Measurements from ENCODE around the gene B4GALT2.
A peak's percentile ranks its signal among the peaks of the same experiment; 100 is the strongest.

Gene B4GALT2

DNA sequence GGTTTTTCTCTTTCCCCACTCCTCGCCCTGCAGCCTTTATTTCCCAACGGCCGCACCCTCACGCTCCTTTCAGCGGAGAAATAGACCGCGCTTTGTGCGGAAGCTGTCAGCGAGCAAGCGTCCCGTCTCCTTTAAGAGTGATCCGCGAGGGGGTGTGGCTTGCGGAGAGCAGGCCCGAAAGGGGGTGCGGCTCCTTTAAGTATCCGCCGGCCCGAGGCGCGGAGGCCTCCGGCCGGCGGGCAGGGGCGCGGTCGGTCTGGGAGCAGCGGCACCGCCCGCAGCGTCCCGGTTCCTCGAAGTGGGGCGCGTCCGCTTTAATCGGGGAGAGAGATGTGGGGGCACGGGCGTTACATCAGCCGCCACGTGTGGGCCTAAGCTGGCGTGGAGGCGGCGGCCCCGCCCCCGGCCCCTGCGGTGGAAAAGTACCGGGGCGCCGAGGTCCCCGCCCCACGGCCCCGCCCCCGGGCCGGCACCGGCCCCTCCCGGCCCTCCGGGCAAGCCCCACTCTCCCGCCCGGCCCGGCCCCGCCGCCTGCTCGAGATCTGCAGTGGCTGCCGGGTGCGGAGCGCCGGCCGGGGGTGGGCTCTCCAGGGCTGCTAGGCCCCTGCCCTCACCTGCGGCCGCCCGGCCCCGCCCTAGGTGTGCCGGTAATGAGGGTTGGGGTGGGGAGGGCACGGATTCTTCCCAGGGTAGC lies 51.0 kb downstream of the B4GALT2 start:
- peak; percentile 79 to 82 for DNase-seq (ENCODE audit: low read depth in 2 of 2)

DNA sequence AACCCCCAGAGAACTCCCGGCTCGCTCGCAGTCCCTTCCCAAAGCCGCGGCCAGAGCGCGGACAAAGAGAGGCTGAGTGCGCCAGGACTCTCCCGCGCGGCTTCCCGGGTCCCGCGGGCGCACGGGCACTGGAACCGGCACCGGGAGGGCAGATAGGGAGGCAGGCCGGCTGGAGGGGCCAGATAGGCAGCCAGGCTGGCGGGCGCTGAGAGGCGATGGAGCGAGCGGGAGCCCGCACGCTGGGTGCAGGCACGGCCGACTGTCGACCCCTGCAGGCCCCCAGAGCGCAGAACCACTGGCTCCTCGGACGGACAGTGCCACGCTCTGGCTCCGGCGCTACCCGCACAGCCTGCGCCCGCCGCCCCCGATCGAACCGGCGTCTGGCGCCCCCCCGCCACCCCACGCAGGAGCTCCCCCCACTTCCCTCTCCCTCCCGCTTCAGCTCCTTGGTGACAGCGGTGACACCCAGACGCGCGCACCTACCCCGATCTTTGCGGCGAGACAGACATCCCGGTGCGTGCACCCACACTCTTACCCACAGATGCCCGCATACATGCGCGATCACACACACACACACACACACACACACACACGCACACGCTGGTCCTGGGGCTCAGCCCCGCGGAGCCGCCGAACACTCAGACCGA lies 51.7 kb downstream of the B4GALT2 start:
- DNase-seq (ENCODE audit: low read depth in 2 of 2), result peak; percentile 5 to 21

DNA sequence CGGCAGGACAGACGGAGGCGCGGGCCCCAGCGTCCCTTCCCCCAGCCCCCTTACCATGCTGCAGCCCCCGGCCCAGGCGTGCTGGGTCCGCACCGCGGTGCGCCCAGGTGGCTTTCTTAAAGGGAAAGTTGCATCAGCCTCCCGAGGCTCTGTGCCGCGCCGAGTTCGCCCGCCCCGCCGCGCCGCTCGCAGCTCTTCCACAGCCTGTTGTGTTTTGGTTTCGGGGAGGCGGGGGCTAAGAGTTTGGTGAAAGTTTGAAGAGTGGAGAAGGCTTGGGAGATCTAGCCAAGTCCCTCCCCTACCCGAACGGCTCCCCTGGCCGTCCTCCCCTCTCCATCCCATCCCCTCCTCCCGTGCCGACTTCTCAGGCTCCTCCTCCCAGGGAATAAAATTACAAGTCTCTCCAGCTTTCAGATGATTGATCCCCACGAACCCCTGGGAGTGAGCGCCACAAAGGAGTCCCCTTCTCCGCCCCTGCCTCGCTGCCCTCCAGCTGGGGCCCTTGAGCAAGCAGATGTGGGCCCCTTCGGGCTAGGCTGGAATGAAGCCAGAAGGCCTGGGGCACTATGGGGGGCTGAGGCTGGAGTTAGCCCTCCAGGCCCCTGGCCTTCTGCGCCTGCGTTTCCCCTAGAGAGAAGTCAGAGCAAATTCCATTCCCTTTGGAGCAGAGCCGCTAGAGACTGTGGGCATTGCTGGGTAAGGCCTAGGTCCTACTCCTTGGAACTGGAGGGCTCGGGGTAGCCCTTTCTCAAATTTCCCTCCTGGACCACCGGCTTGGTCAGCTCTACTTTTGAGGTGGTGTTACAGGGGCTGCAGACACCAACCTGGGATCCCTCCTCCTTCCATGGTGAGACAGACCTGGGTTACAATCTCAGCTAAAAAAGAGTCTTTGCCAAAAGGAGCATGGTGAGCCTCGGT lies 52.5 kb downstream of the B4GALT2 start, which contains the start of gene SLC6A9:
Gene SLC6A9, minus strand, starts transcription at position 211 of the 918 bp plus-strand sequence. CDS start 7,185 bp downstream, outside the sequence.
- DNase-seq (ENCODE audit: low read depth in 2 of 2), result peak; percentile 19 to 22

DNA sequence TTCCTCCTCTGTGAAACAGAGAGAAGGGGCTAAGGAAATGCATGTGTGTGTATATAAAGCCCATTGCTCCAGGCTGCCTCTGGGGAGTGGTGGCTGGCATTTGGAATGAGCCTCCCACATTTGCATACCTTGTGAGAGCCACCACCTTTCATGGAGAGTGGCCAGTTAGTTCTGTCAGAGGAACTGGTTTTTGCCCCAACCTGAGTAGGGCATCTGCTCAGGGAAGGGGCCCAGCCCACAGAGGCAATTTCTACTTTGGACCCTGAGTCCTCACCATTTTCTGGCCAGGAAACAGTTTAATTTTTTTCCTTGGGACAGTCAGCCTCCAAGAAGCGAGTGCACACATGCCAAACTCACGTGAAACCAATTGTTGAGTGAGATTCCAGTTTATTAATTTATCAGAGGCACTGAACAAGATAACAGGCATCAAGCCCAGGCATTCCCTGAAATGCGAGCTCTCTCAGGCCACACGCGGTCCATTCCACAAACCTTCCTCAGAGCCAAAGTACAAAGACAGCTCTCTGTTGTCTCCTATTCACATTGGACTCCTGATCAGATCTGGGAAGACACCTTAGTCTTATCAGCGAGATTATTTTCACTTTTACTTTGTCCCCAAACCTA lies 53.3 kb downstream of the B4GALT2 start:
- DNase-seq (ENCODE audit: low read depth in 2 of 2), result no peak

DNA sequence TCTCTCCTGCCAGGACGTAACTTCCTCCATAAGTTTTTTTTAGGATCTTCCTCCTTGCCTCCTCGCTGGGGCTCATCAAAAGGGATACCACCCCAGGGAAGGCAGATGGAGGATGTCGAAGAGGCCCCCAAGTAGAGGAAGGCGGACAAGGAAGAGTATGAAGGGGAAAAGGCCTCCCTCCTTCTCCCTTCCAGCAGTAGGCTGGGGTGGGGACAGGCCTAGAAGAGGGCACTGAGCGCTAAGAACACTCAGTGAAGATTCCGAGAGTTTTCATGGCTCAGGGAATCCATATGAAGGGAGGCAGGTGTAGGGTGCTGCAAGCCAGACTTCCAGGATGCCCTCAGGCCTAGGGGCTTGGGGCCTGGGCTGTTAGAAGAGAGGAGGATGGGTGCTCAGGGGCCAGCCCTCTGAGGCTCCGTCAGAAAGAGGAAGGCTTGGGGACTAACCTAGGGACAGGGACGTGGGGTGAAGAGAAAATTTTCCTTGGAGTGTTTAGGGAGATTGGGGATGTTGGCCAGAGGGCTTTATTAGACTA lies 54.1 kb downstream of the B4GALT2 start:
- DNase-seq (ENCODE audit: low read depth in 2 of 2), result no peak

DNA sequence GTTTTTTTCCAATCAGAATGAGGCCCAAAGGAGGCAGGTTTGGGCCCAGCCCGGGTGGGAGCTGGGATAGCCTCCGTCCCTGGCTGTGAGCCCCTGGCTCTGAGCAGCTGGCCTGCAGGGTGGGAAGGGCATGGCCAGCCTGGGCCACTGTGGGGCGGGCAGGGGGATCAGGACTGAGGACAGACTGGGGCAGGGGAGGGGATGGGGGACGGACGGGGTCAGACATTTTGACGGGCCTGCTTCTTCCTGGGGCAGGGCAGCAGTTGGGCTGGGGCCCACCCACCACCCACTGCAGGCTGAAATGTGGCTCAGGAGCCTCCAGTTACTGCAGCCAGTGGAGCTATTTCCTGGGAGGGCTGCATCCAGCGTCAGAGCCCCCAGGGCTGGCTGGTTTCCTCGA lies 54.7 kb downstream of the B4GALT2 start:
- no peak for DNase-seq (ENCODE audit: low read depth in 2 of 2)

DNA sequence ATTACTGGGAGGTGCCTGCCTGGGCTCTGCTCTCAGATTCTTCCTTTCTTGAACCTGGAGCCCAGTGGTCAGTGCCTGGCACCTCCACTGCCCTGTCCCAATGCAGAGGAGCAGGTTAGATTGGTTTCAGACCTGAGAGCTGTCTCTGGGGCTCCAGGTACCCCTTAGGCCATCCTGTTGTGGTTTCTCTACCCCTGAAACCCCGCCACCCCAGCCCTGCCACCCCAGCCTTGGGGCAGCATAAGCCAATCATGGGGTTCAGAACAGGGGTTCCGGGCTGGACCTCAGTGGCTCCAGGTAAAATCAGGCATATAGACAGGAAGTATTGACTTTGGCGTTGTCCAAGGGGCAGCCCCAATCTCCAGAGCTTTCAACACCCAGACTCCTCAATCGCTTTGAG lies 55.4 kb downstream of the B4GALT2 start:
- DNase-seq (ENCODE audit: low read depth in 2 of 2), result no peak

DNA sequence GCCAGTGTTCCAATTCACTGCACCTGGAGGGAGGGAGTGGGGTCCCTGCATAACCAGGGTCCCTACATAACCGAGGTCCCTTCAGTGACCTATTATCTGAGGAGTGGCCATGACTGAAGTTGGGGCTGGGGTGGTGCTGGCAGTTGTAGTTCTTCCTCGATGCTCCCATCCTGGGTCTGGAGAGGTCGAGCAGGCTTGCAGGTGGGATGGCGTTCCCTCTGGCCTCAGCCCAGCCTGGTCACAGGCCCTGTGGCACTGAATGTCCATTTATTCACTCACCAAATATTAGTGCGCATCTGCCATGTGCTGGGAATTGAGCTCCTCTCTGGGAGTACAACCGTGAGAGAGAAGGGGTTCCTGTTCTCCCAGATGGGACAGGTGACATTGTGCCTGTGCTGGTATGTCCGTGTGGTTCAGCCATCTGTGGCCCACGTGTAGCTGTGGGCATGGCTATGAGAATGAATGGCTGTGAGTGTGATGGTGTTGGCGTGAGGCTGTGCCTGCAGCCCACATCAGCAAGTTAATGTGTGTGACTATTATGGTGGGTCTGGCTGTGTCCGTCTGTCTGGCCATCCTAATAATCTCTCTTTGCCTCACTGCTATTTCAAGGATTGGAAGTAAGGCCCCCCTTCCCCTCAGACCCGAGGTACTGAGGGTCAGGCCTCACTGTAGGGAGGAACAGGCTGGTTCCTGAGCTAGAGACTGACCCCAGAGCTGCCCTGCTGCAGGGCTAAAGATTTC lies 56.1 kb downstream of the B4GALT2 start:
- no peak for DNase-seq (ENCODE audit: low read depth in 2 of 2)

DNA sequence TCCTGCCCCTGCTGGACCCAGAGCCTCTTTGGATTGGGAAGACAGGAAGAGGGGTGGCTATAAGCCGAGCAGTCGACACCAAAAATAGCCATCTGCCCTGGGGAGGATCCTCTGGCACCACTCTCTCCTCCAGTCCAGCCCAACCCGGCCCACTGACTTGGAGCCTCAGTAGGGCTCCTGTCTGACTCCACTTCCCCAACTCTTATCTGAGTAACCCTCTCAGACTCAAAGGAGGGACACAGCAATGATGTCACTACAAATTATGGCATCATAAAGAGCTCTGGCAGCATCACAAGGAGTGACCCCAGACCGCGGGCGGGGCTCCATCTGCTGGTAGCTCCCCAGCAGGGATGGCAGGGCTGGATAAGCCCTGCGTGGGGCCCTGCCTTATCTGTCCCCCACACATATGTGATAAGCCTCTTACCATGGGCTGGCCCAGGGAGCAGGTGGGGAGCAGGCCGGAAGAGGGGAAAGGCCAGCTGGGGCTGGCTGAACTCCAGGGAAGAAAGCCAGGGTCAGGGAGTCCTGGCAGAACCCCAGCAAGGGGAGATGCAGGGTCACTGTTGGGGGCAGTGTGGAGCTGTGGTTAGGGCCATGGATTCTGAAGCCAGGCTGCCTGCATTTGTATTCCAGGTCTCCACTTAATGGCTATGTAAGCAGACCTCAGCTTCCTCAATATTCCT lies 56.9 kb downstream of the B4GALT2 start:
- no peak for DNase-seq (ENCODE audit: low read depth in 2 of 2)

DNA sequence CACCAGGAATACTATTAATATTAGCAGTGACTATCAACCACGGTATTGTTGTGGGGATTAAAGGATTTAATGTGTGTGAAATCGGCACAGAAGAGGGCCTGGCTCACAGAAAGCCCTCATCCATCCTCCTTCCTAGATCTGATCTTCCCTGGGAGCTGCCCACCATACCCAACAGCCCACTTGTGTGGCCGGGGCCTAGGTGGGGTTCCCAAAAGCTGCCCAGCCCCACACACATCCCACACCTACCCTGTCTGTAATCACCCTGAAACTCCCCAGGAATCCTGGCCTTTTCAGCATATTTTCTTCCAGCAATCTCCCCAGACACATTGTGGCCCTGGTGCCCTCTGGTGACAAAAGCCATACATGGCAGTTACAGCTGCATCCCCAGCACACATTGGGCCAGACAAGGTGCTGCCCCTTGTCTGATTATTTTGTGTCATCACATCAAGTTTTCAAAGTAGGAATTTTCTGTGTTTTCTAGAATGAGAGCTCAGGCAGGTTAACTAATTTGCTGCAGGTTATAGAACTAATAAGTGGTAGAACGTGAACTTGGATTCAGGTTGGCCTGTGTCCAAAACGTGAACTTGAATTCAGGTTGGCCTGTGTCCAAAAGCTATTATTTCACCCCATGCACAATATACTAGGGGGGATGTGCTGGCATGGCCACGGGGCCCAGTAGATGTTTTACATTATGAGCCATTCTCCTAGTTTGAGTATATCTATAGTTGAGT lies 57.6 kb downstream of the B4GALT2 start:
- DNase-seq (ENCODE audit: low read depth in 2 of 2), result peak; percentile 13 to 64

DNA sequence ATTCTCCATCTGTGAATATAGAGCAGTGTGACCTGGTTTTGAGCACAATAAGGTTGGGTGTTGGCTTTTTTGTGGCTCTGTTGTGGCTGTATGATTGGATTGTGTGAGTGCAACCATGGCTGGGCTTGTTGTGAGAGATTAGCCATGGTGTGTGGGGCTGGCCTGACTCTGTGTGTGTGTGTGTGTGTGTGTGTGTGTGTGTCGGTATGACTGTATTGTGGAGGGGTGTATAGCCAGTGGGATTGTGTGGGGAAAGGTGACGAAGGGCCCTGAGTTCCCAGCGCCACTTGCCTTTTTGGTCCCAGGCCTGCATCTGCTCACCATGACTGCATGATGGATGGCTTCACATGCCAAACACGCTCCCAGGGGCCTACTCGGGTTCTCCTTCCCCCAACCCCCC lies 58.1 kb downstream of the B4GALT2 start:
- no peak for DNase-seq (ENCODE audit: low read depth in 2 of 2)

DNA sequence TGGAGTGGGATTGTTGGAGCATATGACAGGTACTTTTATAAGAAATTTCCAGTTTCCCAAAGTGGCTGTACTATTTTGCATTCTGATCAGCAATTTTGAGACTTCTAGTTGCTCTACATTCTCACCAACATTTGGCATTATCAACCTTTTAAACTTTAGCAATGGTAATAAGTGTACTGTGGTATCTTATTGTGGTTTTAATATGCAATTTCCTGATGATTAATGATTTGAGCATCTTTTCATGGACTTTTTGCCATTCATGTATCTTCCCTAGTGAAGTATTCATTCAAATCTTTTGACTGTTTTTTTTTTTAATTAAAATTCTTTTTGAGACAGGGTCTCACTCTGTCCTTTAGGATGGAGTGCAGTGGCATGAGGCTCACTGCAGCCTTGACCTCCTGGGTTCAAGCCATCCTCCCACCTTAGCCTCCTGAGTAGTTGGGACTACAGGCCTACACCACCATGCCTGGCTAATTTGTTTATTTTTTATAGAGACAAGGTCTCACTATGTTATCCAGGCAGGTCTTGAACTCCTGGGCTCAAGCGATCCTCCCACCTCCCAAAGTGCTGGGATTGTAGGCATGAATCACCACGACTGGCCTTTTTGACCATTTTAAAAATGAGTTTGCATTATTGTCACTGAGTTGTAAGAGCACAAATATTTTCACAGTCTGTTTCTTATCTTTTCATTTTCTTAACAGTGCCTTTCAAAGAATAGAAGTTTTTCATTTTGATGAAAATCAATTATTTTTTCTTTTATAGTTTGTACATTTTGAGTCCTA lies 60.1 kb downstream of the B4GALT2 start:
- no peak for DNase-seq (ENCODE audit: low read depth in 2 of 2)

DNA sequence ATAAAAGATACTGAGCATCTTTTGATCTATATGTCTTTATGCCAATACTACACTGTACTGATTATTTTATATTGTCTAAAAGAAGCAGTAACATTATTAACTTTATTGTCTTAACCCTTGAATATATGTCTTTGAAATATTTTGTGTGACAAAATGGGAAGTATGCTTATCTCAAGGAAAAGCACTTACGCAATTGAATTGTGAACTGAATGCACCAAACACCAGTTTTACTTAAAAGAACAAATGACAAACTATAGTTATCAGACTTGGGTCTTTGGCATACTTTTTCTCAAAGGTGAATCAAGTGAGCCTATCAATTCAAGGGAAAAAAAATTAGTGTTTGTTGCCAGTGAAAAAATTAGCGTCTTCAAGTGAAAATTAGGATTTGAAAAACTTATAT lies 61.4 kb downstream of the B4GALT2 start:
- no peak for DNase-seq (ENCODE audit: low read depth in 2 of 2)

Data from stimulated activated CD4-positive, alpha-beta T cell treated with anti-CD3 and anti-CD28 coated beads, Interleukin-15, amount 100 ng/mL, for 48 hours (primary cell).